GM08714 (cell line): ENCODE data around the gene APOA1.

Source experiments
- H3K4me3 ChIP-seq: fragments of 200-500 bp; sonication (Bioruptor generic); 2 replicates; pipeline ENCODE4 v1.5.1; 2014; ENCODE audit warnings: mild to moderate bottlenecking, low read length, inconsistent platforms
- ZNF274 ChIP-seq: IDR thresholded peaks from 2 replicates; pipeline ENCODE4 v1.6.1; 2012; ENCODE audit warnings: mild to moderate bottlenecking, low read depth, low read length

APOA1 gene

DNA sequence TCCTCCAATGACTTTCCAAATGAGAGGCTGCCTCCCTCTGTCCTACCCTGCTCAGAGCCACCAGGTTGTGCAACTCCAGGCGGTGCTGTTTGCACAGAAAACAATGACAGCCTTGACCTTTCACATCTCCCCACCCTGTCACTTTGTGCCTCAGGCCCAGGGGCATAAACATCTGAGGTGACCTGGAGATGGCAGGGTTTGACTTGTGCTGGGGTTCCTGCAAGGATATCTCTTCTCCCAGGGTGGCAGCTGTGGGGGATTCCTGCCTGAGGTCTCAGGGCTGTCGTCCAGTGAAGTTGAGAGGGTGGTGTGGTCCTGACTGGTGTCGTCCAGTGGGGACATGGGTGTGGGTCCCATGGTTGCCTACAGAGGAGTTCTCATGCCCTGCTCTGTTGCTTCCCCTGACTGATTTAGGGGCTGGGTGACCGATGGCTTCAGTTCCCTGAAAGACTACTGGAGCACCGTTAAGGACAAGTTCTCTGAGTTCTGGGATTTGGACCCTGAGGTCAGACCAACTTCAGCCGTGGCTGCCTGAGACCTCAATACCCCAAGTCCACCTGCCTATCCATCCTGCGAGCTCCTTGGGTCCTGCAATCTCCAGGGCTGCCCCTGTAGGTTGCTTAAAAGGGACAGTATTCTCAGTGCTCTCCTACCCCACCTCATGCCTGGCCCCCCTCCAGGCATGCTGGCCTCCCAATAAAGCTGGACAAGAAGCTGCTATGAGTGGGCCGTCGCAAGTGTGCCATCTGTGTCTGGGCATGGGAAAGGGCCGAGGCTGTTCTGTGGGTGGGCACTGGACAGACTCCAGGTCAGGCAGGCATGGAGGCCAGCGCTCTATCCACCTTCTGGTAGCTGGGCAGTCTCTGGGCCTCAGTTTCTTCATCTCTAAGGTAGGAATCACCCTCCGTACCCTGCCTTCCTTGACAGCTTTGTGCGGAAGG lies 4.8 kb downstream of the APOA1 start:
- no peak for TF ChIP-seq ZNF274
- H3K4me3 ChIP-seq: no peak overlapping the region

- TF ChIP-seq ZNF274: no peak
- no peak overlapping the region for H3K4me3 ChIP-seq
These were observed 5.6 kb downstream of the APOA1 start for GRCh38 chr11:116831790-116832349.

GRCh38 chr11:116830184-116830912 lies 7.1 kb downstream of the APOA1 start:
- H3K4me3 ChIP-seq: no peak overlapping the region
- TF ChIP-seq ZNF274: no peak

DNA sequence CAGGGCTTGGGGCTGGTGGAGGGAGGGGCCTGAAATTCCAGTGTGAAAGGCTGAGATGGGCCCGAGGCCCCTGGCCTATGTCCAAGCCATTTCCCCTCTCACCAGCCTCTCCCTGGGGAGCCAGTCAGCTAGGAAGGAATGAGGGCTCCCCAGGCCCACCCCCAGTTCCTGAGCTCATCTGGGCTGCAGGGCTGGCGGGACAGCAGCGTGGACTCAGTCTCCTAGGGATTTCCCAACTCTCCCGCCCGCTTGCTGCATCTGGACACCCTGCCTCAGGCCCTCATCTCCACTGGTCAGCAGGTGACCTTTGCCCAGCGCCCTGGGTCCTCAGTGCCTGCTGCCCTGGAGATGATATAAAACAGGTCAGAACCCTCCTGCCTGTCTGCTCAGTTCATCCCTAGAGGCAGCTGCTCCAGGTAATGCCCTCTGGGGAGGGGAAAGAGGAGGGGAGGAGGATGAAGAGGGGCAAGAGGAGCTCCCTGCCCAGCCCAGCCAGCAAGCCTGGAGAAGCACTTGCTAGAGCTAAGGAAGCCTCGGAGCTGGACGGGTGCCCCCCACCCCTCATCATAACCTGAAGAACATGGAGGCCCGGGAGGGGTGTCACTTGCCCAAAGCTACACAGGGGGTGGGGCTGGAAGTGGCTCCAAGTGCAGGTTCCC lies 7.8 kb downstream of the APOA1 start, which contains the start of gene APOC3:
APOC3 (plus strand) TSS at position 383 of the 659 bp plus-strand sequence. CDS start 676 bp downstream, outside the sequence.
- no peak within 1 kb of the TSS for H3K4me3 ChIP-seq
- no peak for TF ChIP-seq ZNF274

- H3K4me3 ChIP-seq: no peak overlapping the region
These were observed 8.5 kb downstream of the APOA1 start for GRCh38 chr11:116828632-116829524.

GRCh38 chr11:116827461-116827860 lies 10.0 kb downstream of the APOA1 start:
- no peak for TF ChIP-seq ZNF274
- H3K4me3 ChIP-seq: no peak overlapping the region

More at GRCh38 chr11:116828632-116829524, 8.5 kb downstream of the APOA1 start:
- no peak for TF ChIP-seq ZNF274

DNA sequence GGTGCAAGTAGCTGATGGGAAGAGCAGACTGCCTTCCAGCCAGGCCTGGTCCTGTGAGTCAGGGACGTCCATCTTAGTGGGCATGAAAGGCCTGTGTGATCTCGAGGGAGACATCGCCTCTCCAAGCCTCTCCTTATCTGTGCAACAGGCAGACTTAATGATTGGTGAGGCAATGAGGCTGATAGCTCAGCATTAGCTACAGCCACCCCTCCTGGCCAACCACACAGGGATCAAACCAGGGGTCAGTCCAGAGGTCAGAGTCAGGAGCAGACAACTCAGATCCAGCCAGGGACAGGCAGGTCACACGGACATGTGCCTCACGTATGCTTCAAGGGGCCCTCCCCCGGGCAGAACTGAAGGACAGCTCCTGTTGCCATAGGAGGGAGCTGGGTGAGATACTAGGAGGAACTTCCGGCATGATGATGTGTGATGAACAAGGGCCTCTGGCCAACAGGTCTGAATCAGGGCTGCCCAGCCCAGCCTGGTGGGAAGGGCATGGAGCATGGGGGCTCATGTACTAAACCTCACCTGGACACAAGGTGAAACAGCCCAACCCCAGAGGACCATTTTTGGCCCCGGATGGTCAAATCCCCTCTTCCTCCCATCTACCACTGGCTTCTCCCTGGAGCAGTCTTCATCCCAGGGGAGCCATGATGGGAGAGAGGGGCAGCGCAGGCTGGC lies 10.5 kb downstream of the APOA1 start:
- no peak overlapping the region for H3K4me3 ChIP-seq
- no peak for TF ChIP-seq ZNF274

DNA sequence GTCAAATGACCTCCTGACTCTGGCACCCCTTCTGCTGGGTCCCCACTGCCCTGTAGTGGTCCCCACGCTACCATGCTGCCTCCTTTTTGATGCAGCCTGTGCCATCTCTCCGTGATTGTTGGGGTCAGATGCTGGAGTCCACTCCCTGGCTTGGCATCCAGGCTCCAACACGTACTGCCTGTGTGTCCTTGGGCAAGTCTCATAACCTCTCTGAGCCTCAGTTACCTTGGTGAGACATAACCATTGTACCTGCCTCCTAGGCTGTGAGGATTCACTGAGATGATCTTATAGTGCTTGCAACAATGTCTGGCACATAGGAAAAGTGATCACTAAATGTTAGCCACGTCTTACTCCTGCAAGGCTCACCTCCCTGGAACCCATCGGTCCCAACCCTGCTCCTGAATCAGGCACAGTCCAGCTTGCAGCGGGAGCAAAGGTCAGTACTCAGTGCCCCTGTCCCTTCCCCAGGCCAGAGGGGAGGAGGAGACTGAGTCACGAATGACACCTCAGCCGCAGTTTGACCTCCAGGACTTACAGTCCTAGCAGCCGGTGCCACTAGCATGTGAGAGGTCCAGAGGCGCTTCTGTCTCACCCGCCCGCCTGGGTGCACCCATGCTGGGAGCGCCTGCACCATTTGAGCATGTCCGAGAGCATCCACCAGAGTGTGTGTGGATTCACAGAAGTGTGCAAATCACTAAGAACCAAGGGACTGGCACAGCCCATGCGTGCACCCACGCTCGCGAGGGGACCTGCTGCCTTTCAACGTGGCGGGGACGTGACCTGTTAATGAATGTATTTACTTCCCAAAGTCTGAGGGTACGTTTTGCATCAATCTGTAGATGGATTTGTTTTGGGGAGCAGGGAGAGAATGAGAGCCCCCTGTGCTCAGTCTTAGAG lies 11.3 kb downstream of the APOA1 start:
- no peak for TF ChIP-seq ZNF274
- no peak overlapping the region for H3K4me3 ChIP-seq

DNA sequence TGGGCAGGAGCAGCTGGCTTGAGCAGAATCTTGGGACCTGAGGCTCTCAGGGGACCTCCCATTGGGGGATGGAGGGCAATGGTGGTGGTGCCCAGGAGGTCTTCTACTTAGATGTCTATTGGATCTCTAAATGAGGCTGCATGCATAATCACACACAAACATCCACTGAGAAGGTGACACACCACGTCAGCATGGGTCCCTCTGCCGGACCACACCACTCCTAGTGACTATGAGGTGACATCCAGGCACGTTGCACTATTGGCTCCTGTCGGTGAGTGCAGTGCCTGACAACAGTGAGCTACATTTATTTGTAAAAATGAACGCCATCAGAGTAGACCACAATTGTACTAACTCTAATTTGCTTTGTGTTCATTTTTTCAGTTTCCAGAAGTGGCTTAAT lies 12.0 kb downstream of the APOA1 start:
- no peak overlapping the region for H3K4me3 ChIP-seq
- no peak for TF ChIP-seq ZNF274

DNA sequence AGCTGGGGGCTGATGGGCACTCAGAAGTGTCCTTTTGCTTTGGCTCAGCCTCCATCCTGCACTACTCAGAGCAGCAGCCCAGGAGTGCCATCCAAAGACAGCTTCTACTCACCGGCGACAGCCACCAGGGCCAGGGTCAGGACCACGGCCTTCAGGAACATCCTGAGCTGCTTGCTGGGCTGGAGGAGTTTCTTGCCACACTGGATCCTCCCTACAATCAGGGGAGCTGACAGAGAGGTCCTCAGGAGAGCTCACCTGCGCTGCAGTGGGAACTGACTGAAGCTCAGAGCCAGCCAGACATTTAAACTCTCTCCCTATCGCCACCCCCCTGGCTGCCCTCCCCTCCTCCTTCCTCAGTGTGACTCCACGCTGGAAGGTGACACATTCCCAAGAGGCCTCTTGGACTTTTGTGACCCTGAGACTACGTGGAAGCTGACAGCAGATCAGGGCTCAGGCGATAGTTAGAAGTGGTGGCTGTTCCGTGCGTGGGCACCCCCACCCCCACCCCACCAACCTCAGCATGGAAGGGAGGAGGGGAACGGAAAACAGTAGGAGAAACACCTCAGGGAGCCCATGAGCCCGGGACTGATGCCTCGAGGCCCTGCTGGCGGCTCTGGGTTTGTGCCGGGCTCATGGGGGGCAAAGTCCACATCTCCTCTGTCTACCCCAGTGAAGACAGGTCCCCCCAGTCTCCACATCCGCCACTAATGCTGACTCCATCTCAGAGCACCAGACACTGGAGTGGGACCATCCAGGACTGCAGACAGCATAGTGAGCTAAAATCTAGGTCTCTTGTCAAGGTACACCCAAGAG lies 14.2 kb downstream of the APOA1 start, which contains the start of gene APOA4:
APOA4 (minus strand) TSS at position 274 of the 813 bp plus-strand sequence; CDS start at position 161, 113 bp downstream.
- H3K4me3 ChIP-seq: no peak within 1 kb of the TSS
- TF ChIP-seq ZNF274: no peak

DNA sequence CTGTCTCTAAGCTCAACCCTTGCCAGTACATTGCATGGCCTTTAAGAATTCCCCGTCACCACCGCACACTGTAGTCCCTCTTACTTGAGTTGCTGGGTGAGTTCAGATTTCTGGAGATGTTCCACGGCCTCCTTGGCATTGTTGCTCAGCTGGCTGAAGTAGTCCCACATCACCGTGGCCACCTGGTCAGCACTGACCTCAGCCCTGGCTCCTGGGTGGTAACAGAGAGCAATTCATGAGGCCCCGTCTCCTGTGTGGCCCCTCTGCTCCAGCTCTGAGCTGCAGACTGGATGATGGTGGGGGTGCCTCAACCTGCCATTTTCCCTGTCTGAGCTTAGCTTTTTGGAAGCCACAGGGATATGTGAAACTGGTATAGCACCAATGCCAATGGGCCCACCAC lies 14.8 kb downstream of the APOA1 start:
- no peak overlapping the region for H3K4me3 ChIP-seq
- TF ChIP-seq ZNF274: no peak
